GM19099 (cell line): ENCODE results near the gene LYG1.
"Not testable (repeated sequence)": the region's sequence is repeated elsewhere in the genome, so short reads cannot be mapped to it uniquely, and the experiment has no call there.

Source experiments
- POLR2A ChIP-seq: IDR thresholded peaks from 3 replicates; pipeline ENCODE4 v1.6.1; 2011; ENCODE audit warnings: low read depth; ENCODE audit not compliant: insufficient read length; ENCODE audit errors: extremely low read depth

The LYG1 gene

DNA sequence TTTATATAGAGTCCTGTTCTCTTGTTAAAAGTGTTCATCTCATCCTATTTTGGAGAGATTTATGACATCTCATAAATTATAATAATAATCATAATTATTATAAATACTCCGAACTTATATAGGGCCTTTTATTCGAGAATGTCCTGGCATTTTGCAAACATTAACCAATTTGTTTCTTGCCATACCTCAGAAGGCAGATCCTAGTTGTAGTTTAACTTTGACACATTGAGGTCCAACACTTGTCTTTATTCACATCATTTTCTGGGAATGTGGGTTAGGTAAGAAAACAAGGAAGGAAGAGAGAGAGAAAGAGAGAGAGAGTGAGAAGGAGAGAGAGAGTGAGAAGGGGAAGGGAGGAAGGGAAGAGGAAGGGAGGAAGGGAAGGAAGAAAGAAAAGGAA is at the start of gene LYG1:
LYG1 (minus strand) TSS at position 101 of the 400 bp plus-strand sequence. CDS start 5,527 bp downstream, outside the sequence.
- TF ChIP-seq POLR2A: not testable (repeated sequence)

DNA sequence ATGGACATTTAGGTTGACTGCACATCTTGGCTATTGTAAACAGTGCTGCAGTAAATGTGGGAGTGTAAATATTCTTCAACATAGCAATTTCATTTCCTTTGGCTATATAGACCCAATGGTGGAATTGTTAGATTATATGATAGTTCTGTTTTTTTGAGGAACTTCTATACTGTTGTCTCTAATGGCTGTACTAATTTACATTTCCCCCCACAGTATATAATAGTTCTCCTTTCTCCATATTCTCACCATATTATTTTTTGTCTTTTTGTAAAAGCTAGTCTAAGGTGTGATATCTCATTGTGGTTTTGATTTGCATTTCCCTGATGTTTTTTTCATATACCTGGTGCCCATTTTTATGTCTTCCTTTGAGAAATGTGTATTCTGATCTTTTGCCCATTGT is 49.2 kb upstream of the LYG1 start:
- no peak for TF ChIP-seq POLR2A

DNA sequence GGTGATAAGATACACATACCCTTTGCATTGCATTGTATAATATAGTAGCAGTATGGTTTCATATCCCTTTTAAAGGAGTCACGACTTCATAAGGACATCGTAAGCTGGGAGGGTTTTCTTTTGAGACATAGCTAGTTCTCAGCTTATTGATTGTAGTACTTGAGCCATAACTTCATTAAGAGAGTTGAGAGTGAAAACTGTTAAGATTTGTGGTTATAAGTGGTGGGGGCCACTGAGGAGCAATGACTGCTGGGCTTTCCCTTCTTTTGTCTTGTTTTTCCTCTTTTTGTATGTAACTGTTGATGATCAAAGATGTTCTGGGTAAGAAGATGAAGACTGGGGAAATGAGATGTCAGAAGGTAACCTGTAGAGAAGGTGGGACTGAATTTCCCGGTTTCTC is 47.2 kb upstream of the LYG1 start:
- TF ChIP-seq POLR2A: no peak

DNA sequence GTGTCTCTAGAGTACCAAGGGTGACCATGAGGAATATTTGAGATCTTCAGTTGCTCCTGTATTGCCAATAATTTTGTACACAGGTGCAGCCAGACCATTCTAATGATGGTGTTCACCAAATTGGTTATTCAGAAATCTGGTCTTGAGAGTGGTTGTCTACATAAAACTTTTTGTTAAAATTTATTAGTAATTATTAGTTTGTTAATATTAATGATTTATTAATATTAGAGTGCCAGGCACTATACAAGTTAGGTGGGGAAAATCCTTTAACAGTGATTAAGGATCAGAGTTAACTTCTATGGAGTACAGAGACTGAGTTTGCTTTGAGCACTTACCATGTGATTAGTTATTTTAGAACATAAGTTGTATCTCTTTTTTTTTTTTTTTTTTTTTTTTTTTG is 45.2 kb upstream of the LYG1 start:
- no peak for TF ChIP-seq POLR2A

DNA sequence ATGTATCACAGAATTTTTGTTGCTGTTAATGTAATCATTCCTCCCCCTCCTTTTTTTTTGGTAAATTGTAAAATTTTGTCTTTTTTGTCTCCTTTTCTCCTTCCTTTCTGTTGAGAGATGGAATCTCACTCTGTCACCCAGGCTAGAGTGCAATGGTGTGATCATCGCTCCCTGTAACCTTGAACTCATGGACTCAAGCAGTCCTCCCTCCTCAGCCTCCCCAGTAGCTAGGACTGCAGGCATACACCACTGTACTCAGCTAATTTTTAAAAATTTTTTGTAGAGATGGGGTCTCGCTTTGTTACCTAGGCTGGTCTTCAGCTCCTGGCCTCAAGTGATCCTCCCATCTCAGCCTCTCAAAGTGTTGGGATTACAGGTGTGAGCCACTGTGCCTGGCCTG is 41.5 kb upstream of the LYG1 start:
- TF ChIP-seq POLR2A: no peak

DNA sequence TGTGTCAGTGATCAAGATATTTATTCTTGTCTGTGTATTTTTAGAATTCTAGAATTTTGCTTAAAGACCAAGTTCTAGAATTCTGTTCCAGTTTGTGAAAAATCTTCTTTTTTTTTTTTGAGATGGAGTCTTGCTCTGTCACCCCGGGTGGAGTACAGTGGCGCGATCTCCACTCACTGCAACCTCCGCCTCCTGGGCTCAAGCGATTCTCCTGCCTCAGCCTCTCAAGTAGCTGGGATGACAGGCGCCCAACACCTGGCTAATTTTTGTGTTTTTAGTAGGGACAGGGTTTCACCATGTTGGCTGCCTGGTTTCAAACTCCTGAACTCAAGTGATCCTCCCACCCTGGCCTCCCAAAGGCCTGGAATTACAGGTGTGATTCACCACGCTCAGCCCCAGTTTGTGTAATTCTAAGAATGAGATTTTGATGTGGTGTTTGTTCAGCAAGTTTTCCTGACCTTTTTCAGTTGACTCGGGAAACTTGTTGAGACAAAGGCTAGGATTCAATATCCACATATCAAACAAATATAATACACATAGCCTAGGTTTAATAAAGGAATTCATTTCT is 39.8 kb upstream of the LYG1 start:
- TF ChIP-seq POLR2A: no peak

DNA sequence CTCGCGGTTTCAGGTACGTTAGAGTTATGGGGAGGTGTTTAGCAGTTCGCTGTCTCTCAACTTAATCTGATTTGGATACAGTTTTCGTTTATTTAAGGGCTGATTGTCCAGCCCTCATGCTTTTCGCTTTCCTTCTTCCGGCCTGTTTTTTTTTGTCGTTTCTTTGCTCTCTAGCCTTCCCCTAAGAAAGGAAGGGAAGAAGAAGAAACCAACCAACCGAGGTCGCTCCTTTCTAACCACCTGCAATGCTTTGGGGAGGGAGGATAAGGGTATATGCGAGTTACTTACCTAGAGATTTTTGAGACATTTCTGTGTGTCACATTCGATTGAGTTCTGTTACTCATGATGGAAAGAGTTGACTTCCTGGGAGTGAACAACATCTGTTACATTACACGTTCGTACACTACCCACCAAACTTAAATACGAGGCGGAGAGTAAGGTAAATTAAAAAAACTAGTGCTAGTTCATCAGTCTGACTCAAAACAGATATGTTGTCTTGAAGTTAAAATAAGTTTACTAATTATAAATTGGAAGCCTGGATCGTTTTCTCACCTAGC is 37.1 kb upstream of the LYG1 start:
- TF ChIP-seq POLR2A: no peak

DNA sequence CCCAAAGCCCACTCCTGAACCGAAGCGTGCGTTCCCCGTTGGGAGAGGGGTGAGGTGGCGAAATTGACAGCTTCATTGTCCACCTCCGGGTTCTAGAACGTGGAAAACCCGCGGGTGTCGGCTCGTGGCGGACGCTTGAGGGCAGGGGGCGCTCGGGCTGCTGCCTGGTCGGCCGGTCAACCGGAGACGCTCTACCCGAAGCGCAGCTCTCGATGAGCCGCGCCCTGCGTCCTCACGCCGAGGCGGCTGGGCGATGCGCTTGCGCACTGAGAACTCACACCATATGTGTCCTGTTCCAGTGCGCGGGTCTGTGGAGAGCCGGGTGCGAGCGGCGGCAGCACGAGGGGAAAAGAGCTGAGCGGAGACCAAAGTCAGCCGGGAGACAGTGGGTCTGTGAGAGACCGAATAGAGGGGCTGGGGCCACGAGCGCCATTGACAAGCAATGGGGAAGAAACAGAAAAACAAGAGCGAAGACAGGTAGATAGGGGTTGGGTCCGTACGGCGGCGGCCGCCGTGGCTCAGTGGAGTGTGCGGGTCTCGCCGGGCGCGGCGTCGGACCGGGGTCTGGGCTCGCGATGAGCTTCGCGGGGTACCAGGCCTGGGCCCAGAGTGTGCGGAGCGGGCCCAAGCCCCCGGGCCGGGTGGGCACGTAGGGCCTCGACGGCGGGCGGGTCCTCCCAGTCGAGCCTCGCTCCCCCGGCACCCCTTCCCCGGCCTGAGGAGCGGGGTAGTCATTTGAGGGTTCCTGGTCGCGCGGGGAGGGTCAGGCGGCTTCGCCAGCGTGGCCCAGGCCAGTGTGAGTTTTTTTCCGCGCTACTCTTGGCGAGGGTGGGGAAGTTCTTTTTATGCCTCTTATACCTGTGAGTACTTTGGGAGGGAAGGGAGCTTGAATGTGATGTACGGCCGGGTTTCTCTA is 36.4 kb upstream of the LYG1 start, which contains the start of gene EIF5B:
EIF5B (plus strand) TSS at position 277 of the 916 bp plus-strand sequence; CDS start at position 443, 166 bp downstream.
- TF ChIP-seq POLR2A: peak; percentile 90

DNA sequence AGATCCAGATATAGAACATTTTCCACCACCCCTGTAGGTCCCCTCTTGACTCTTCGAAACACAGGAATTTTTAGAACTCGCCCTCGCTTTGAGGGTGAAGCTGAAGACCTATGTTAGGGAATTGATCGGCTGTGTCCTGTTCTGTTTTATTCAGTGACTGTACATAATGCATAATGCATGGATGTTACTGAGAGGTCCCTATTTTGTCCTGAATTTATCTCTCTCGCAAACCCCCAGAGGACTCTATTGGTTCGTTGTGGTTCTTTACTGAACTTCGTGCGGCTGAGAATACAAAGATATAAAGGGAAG is 35.8 kb upstream of the LYG1 start:
- no peak for TF ChIP-seq POLR2A

DNA sequence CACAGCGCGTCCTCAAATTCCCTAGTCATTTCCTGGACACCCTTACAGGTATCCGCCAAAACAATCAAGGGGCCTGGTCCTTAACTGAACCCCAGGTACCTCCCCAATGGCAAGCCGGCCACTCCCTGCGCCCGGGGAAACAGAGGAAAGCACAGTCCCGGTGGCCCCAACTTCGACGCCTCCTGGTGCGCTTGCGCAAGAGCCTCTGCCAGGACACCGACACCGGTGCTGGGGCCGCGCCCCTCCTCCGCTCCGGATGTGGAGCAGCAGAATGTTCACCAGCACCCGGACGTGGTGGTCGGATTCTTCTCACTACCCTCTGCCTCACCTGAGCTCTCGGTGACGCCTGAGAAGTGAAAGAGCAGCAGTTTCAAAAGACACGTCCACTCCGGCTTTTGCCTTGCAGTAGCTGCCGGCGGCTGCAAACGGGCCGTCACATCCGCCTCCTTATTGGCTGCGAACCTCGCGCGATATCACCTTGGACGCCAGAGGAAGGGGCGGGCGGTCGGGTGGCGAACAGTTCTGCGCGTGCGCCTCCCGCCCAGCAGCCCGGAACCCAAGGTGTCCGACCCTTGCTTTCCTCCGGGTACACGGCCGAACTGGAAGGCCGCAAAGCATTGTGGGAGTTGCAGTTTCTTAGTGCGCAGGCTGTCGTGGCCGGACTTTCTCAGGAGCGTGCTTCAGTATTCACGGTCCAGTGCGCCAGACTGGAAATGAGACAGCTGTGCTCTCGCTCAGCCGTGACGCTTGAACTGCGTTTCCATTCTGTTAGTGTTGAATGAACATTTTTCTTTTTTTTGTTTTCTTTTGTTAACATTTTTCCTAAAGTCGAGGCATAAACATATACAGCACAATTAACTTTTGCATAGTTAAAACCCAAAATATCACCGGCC is 35.2 kb upstream of the LYG1 start, which contains the start of gene TXNDC9:
TXNDC9 (minus strand) TSS at position 423 of the 893 bp plus-strand sequence. CDS start 3,123 bp downstream, outside the sequence.
- TF ChIP-seq POLR2A: peak; percentile 97

DNA sequence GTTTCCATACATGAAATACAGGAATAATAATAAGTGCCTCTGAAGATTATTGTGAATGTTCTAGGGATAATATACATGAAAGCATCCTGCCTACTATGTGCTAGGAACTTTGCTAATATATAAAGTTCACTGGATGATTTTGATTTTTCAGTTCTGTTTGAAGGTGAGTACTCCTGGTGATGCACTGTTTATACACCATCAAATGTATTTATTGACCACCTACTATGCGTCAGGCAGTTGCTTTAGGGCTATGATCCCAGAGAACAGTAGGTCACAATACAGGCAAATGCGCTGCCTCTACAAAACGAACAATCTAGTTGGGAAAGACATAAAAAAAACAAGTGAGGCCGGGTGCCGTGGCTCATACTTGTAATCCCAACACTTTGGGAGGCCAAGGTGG is 24.4 kb upstream of the LYG1 start:
- no peak for TF ChIP-seq POLR2A

DNA sequence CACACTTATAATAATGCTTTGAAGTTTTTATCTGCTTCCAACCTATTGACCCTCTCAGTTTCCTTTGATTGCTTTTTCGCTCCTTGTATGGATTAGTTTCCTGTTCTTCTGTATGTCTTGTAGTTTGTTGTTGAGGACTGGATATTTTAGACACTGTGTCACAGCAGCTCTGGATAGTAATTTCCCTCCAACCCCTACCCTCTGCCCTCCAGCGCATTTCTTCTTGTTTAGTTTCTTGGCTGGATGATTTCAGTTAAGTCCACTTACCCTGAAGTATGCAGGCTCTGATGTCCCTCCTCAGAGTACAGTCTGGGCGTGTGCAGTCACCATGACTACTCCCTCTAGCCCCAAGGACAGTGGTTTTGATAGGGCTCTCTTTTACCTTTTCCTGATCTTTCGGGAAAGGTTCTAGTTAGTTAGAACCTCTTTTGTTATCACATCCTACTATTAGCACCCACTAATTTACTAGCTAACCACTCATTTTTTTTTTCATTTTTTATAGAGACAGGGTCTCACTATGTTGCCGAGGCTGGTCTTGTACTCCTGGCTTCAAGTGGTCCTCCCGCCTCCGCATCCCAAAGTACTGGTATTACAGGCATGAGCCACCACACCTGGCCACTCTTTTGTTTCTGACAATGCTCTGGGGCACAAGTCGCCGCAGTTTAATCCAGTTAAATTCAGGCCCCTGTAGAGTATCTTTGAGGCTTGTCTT is 16.3 kb upstream of the LYG1 start:
- TF ChIP-seq POLR2A: no peak

DNA sequence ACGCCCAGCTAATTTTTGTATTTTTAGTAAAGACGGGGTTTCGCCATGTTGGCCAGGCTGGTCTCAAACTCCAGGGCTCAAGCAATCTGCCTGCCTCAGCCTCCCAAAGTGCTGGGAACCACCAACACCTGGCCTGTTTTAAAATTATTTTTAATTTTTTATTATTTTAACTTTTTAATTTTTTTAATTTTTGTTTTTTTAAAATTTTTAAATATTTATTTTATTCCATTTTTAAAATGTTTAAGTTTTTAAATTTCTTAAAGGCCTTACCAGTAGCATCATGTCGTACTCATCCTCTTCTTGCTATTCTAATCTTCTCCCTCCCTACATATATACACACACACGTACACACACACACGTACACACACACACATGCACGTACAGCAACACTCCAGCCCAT is 1.4 kb downstream of the LYG1 start:
- TF ChIP-seq POLR2A: no peak

DNA sequence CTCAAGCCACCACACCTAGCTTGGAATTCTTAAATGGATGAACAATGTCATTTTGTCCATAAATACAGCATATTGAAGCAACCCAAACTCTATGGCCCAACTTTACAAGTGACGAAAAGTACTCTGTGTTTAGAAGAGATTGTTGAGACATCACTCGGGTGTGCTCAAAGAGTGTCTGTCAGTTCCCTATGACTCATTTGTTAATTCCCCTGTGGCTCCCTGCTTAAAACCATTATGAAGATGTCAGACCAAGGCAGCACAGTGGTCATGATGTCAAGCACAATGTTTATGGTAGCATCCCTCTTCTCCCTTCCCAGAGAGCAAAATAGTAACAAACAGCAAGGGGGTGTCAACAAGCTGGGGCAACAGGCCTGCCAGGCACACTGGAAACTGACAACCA is 3.0 kb downstream of the LYG1 start:
- TF ChIP-seq POLR2A: no peak
